ENCODE measurements around the gene SLC35F4.

Gene SLC35F4

GRCh38 chr14:57549016-57549564 is 316.8 kb downstream of the SLC35F4 start:
- Histone ChIP-seq H3K27ac (replicated peaks) (no peak overlapping the region), H3K4me3 (replicated peaks; ENCODE audit: insufficient read depth, low read length) (no peak overlapping the region), H3K27me3 (ENCODE audit: insufficient read depth, poor library complexity, severe bottlenecking) (no peaks in the 10 kb centered on the region)
- no peak for TF ChIP-seq POLR2AphosphoS5 (IDR thresholded peaks at IDR 0.05; ENCODE audit: low read depth)
- no peak for TF ChIP-seq REST (IDR thresholded peaks at IDR 0.05; ENCODE audit: insufficient replicate concordance, low read depth)
- no peak for TF ChIP-seq CTCF (IDR thresholded peaks at IDR 0.05; ENCODE audit: insufficient read depth, low read length)
- no peak for TF ChIP-seq GABPA (IDR thresholded peaks at IDR 0.05; ENCODE audit: low read depth)
- TF ChIP-seq SPI1 (IDR thresholded peaks at IDR 0.05; ENCODE audit: borderline replicate concordance, low read depth), result no peak
- DNase-seq (ENCODE audit: low read depth in 1 of 2, low spot score in 1 of 2), result no peak

GRCh38 chr14:57547131-57547530 is 318.8 kb downstream of the SLC35F4 start:
- Histone ChIP-seq H3K27ac (replicated peaks) (no peak overlapping the region), H3K27me3 (ENCODE audit: insufficient read depth, poor library complexity, severe bottlenecking) (no peaks in the 10 kb centered on the region), H3K4me3 (replicated peaks; ENCODE audit: insufficient read depth, low read length) (no peak overlapping the region)
- no peak for TF ChIP-seq REST (IDR thresholded peaks at IDR 0.05; ENCODE audit: insufficient replicate concordance, low read depth)
- TF ChIP-seq CTCF (IDR thresholded peaks at IDR 0.05; ENCODE audit: insufficient read depth, low read length), result no peak
- TF ChIP-seq GABPA (IDR thresholded peaks at IDR 0.05; ENCODE audit: low read depth), result no peak
- TF ChIP-seq POLR2AphosphoS5 (IDR thresholded peaks at IDR 0.05; ENCODE audit: low read depth), result no peak
- no peak for TF ChIP-seq SPI1 (IDR thresholded peaks at IDR 0.05; ENCODE audit: borderline replicate concordance, low read depth)
- DNase-seq (ENCODE audit: low read depth in 1 of 2, low spot score in 1 of 2), result no peak

GRCh38 chr14:57533214-57533613 is 332.7 kb downstream of the SLC35F4 start:
- peak in 1 of 2 experiments; percentile 2 for DNase-seq (ENCODE audit: low read depth in 1 of 2, low spot score in 1 of 2)
- no peak overlapping the region for H3K4me3 ChIP-seq (replicated peaks; ENCODE audit: insufficient read depth, low read length)
- H3K27ac ChIP-seq (replicated peaks), result no peak overlapping the region
- TF ChIP-seq GABPA (IDR thresholded peaks at IDR 0.05; ENCODE audit: low read depth) (no peak), POLR2AphosphoS5 (IDR thresholded peaks at IDR 0.05; ENCODE audit: low read depth) (no peak), SPI1 (IDR thresholded peaks at IDR 0.05; ENCODE audit: borderline replicate concordance, low read depth) (no peak), CTCF (IDR thresholded peaks at IDR 0.05; ENCODE audit: insufficient read depth, low read length) (no peak), REST (IDR thresholded peaks at IDR 0.05; ENCODE audit: insufficient replicate concordance, low read depth) (no peak)
- no peaks in the 10 kb centered on the region for H3K27me3 ChIP-seq (ENCODE audit: insufficient read depth, poor library complexity, severe bottlenecking)
